ENCODE measurements around the gene EGR1.

The EGR1 gene

GRCh38 chr5:138465261-138466124, at the start of gene EGR1:
Gene EGR1 (plus strand): TSS chr5:138465479. CDS start chr5:138465762, 283 bp downstream.
- peak; percentile 92 for DNase-seq (ENCODE audit: low read depth)

- DNase-seq (ENCODE audit: low read depth): no peak
Observed at GRCh38 chr5:138418444-138418843, 46.8 kb upstream of the EGR1 start.

GRCh38 chr5:138425079-138425478, 40.2 kb upstream of the EGR1 start:
- no peak for DNase-seq (ENCODE audit: low read depth)

GRCh38 chr5:138435943-138436342, 29.3 kb upstream of the EGR1 start:
- no peak for DNase-seq (ENCODE audit: low read depth)

GRCh38 chr5:138438003-138438723, 27.1 kb upstream of the EGR1 start:
- DNase-seq (ENCODE audit: low read depth): no peak

- DNase-seq (ENCODE audit: low read depth): peak; percentile 24
Observed at GRCh38 chr5:138438724-138439476, 26.4 kb upstream of the EGR1 start, which contains the start of gene REEP2. Gene REEP2 (plus strand): TSS chr5:138439057. CDS start chr5:138439209, 152 bp downstream.

GRCh38 chr5:138439477-138440158, 25.7 kb upstream of the EGR1 start:
- DNase-seq (ENCODE audit: low read depth): no peak

GRCh38 chr5:138440159-138441073, 24.9 kb upstream of the EGR1 start:
- no peak for DNase-seq (ENCODE audit: low read depth)

- DNase-seq (ENCODE audit: low read depth): no peak
Observed at GRCh38 chr5:138441221-138441620, 24.1 kb upstream of the EGR1 start.

- no peak for DNase-seq (ENCODE audit: low read depth)
Observed at GRCh38 chr5:138444078-138444773, 21.1 kb upstream of the EGR1 start.

- no peak for DNase-seq (ENCODE audit: low read depth)
Observed at GRCh38 chr5:138444774-138445546, 20.3 kb upstream of the EGR1 start.

GRCh38 chr5:138445547-138446271, 19.6 kb upstream of the EGR1 start:
- no peak for DNase-seq (ENCODE audit: low read depth)

GRCh38 chr5:138448070-138448469, 17.2 kb upstream of the EGR1 start:
- no peak for DNase-seq (ENCODE audit: low read depth)

GRCh38 chr5:138448481-138449398, 16.5 kb upstream of the EGR1 start:
- DNase-seq (ENCODE audit: low read depth): no peak

GRCh38 chr5:138449501-138450239, 15.6 kb upstream of the EGR1 start:
- DNase-seq (ENCODE audit: low read depth): peak; percentile 66

- no peak for DNase-seq (ENCODE audit: low read depth)
Observed at GRCh38 chr5:138450971-138451370, 14.3 kb upstream of the EGR1 start.

- no peak for DNase-seq (ENCODE audit: low read depth)
Observed at GRCh38 chr5:138452720-138453119, 12.6 kb upstream of the EGR1 start.

Measured in stimulated activated CD8-positive, alpha-beta memory T cell treated with anti-CD3 and anti-CD28 coated beads, Interleukin-12 subunit alpha, Interleukin-12 subunit beta, amount 100 ng/mL, for 1 hour (primary cell).